Right lung (tissue), 5 donors: Measurements from ENCODE around the gene SV2B. TPM values are rescaled to one million over a fixed set of nuclear protein-coding genes. Genes with fewer than 3 reads are reported as not detected.

ENCODE experiments used
- DNase-seq, 2 donors: peaks; one replicate each; pipeline ENCODE4 v3.0.0-alpha.2; 2013
- polyA plus RNA-seq, 5 donors: library from polyadenylated mRNA; unstranded; fragments of 120-200 nt; gene quantifications; one replicate each; pipeline versions ENCODE4 v1.2.1 to v1.2.3, GENCODE V29; 2013; ENCODE audit warnings: inconsistent platforms in 1 of 5, low replicate concordance in 1 of 5; ENCODE audit not compliant: insufficient read length in 5 of 5, insufficient read depth in 1 of 5

Gene SV2B
- polyA plus RNA-seq, 5 donors = 1.3 to 2.6 (median 1.5) TPM

GRCh38 chr15:91101608-91101920, 1.5 kb downstream of the SV2B start:
- DNase-seq = no peak

- DNase-seq = no peak
Measured at GRCh38 chr15:91102546-91103330, 2.7 kb downstream of the SV2B start.

DNA sequence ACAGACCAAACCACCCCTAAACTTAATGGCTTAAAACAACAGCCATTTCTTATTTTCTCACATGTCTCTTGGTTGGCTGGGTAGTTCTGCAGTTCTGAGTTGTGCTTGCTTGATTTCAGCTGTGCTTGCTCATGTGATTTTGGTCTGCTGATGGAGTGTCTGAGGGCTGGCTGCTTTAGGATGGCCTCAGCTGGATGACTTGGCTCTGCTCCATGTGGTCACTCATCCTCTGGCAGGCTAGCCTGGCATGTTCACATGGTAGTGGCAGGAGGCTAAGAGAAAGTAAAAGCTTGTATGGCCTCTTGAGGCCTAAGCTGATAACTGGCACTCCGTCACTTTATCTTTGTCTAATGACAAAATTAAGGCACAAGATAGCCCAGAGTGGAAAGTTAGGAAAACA, 4.1 kb downstream of the SV2B start:
- peak in 1 of 2 donors; percentile 12 for DNase-seq

GRCh38 chr15:91108421-91108820, 8.4 kb downstream of the SV2B start:
- no peak for DNase-seq

- no peak for DNase-seq
Measured at GRCh38 chr15:91109885-91110284, 9.8 kb downstream of the SV2B start.

DNA sequence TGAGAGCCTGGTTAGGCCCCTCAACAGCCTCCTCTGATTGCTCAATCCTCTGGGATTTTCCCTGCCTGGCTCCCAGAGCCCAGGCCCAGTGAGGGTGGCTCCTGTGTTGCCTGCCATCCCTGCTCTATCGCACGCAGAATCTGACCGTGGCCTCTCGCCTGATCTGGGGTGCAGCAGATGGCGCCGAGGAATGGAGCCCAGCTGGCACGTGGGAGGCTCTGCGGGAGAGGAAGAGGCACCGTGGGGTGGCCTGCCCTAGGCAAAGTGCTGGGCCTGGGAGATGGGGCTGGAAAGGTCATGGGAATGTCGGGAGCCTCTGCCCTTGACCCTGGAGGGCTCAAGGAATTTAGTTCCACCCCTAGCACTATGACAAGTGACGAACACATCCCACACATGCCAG, 10.3 kb downstream of the SV2B start:
- no peak for DNase-seq

- DNase-seq = no peak
Measured at GRCh38 chr15:91113030-91113429, 13.0 kb downstream of the SV2B start.

DNA sequence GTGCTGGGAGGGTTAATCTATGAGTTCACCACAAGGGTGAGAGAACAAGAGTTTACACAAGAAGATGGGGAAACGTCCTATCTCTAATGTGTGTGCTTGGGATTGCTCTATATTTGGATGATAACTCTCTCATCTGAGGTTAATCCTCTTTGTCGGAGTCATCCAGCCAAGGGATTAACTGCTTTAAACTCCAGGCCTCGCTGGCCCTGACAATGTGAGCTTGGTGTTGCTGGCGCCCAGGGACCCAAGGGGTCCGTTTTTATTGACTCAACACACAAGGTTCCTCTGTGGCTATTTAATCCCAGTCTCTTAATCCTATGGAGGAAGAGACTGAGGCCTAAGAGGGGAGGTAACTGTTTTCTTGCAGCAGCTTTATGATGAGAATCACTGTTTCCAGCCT, 14.2 kb downstream of the SV2B start:
- no peak for DNase-seq

DNA sequence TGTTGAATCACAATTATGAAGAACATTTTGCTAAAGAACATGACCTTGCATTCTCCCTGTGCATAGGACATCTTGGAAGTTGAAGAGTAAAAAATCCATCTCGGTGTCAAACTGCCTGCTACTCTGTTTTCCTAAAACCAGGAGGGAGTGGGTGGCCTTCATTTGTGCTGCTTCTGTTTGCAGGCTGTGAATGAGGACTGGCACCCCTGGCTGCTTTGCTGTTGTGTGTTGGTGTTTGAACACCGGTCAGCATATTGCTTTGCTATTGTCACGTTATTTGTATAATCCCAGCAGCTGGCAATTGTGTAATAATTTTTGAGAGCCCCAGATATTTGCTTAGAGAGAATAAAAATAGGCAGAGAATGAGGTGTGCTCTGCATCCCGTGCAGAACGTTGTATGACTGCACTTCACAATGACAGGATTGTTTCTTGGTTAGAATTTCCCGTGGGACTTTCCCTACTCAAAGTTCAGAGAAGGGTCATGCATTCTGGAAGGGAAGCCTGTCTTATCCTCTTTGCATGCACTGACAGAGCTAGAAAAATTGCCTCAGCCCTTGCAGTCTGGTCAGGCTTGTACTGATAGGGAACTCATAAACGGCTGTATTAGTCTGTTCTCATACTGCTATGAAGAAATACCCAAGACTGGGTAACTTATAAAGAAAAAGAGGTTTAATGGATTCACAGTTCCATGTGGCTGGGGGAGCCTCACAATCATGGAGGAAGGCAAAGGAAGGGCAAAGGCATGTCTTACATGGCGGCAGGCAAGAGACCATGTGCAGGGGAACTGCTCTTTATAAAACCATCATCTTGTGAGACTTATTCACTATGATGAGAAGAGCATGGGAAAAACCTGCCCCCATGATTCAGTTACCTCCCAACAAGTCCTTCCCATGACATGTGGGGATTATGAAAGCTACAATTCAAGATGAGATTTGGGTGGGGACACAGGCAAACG, 16.3 kb downstream of the SV2B start:
- DNase-seq = peak in 1 of 2 donors; percentile 16

DNA sequence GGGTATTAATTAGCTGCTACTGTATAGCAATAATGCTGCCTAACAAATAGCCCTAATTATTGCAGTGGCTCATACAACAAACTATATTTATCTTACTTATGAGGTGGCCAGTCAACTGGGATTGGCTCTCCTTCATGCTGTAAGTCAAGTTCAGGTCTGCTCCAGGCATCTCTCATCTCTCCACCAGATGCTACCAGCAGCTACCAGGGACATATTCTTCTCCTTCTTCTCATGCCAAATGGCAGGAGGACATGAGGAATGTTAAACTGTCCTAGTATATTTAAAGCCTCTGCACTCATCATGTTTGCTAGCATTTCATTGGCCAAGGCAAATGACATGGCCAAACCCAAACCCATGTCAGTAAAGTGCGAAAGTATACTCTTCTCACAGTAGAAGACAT, 17.3 kb downstream of the SV2B start:
- DNase-seq = no peak

- DNase-seq = no peak
Measured at GRCh38 chr15:91118817-91119590, 18.9 kb downstream of the SV2B start.

GRCh38 chr15:91122296-91122695, 22.2 kb downstream of the SV2B start:
- DNase-seq = no peak

GRCh38 chr15:91124132-91124531, 24.1 kb downstream of the SV2B start:
- DNase-seq = no peak

GRCh38 chr15:91125162-91125561, 25.1 kb downstream of the SV2B start:
- DNase-seq = no peak

DNA sequence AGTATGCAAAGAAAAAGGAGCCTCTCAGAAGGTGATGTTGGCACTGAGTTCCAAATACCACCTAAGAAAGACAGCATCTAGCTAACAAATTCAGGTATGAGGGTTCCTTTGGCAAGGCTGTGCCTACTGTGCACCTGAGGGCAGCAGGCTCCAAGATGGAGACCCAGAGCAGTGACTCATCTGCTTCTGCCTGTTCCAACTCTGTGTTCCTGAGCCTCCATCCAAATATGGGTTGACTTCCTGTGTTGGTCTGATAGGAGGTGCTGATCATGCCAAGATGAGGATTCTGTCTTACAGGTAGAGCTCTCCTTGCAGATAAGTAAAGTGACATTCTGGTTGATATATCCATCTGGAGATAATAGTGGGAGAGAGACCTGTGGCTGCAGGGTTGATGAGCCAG, 26.0 kb downstream of the SV2B start:
- DNase-seq = no peak

DNA sequence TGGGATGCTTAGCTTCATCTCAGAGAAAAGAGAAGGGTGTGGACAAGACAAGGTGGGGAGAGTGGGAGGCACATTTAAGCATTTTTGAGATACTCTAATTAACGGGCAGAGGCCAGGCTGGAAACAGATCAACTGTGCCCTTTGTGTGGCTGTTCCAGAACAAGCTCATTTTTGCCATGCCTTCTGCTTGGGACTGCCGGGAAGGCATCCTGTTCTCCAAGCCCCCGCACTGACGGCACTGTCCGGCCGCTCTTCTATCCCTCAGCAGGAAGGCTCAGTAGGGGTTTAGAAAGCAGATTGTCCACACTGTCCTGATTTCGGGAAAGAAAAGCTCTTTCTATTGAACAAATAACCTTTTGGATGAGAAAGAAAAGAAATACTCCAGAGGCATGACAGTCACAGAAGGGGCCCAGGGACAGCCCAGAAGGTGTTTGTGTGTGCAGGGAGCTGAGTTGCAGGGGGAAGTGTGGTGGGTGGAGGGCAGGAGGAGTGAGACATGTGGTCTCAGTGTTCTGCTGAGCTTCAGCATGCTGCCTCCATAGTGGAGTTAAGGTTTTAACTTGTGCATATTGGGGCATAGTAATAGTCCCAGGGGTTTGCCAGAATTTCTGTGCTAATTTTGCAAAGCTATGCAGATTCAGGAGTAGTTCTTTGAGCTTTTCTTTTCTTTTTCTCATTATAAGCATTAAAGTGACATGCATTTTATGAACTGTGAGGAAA, 27.3 kb downstream of the SV2B start:
- no peak for DNase-seq

DNA sequence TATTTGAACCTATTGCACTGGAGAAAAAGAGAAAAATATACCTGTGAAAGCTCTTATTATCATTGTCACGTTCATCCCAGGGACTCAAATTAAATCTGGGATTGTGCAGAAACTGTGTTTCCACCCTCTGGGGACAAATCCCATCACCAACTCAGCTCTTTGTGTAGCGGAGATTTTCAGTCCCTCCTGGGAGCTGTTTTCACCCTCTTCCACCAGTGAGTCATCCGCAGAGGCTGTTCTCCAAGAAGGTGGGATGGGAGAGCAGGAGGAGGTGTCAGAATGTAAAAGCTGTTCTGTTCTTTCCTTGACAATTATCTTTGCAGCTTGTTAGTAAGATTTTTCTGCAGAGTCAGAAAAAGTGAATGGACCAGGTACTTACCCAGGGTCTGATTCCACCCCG, 28.0 kb downstream of the SV2B start:
- no peak for DNase-seq

DNA sequence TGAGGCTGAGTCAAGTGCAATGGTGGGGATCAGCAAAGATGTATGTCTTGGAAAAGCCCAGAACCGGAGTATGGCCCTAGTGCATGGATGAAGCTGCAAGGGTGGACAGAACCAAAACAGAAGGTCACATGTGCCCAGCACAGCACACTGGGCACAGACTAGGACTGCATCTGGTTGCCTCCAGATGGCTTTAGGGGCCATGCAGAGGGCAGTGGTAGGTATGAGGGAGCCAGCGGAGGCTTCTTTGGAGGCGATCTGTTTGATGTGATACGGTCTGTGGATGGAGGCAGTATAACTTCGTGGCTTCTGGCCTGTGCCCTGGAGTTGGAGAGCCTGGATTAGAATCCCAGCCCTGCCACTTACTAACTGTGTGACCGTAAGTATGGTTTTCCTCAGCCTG, 29.4 kb downstream of the SV2B start:
- DNase-seq = no peak

GRCh38 chr15:91132079-91132478, 32.0 kb downstream of the SV2B start:
- no peak for DNase-seq

DNA sequence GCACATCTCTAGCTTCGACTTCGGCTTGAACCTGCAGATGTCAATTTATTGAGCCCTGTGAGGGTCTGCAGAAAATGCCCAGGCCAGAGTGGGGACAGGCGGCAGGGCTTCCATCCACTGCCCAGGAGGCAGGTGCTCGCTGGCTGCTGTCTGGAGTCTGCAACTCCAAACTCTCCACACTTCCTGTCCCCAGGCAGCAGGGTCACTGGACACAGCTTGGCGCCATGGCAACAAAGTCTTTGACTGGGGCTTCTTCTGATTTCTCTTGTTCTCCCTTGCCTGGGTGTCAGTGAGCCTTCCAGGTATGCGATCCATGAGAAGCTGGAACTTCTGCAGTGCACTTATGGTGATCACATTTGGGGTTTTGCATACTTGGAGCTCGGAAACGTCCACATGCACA, 33.5 kb downstream of the SV2B start:
- no peak for DNase-seq
